Stomach smooth muscle (tissue), 2 donors: ENCODE results near the gene CAMK2D.

ENCODE experiments used
- H3K27ac ChIP-seq: one replicate; pipeline ENCODE4 v1.7.0; 2013; ENCODE audit warnings: mild to moderate bottlenecking, low read length, inconsistent platforms
- H3K27me3 ChIP-seq, 2 donors: one replicate each; pipeline ENCODE4 v1.7.0; 2013; ENCODE audit warnings: low read length in 2 of 2; ENCODE audit not compliant: insufficient read depth in 2 of 2, control insufficient read depth in 1 of 2
- H3K36me3 ChIP-seq, 2 donors: one replicate each; pipeline ENCODE4 v1.7.0; 2013; ENCODE audit warnings: low read length in 2 of 2; ENCODE audit not compliant: control insufficient read depth in 2 of 2, insufficient read depth in 2 of 2
- H3K4me1 ChIP-seq: one replicate; pipeline ENCODE4 v1.7.0; 2013; ENCODE audit warnings: low read length; ENCODE audit not compliant: control insufficient read depth, insufficient read depth
- H3K4me3 ChIP-seq, 2 donors: one replicate each; pipeline ENCODE4 v1.7.0; 2013; ENCODE audit warnings: low read length in 2 of 2
- H3K9ac ChIP-seq, 2 donors: one replicate each; pipeline ENCODE4 v1.7.0; 2013; ENCODE audit warnings: low read length in 2 of 2, mild to moderate bottlenecking in 1 of 2
- H3K9me3 ChIP-seq, 2 donors: one replicate each; pipeline ENCODE4 v1.7.0; 2013; ENCODE audit warnings: low read length in 2 of 2; ENCODE audit not compliant: control insufficient read depth in 2 of 2
- donor health status: healthy.
- donor health status: Pancreatic carcinoma.

The CAMK2D gene

GRCh38 chr4:113572620-113573019 is 188.9 kb downstream of the CAMK2D start:
- Histone ChIP-seq H3K4me1 (no peaks in the 10 kb centered on the region), H3K36me3 (no peaks in the 10 kb centered on the region)

GRCh38 chr4:113566015-113566795 is 195.3 kb downstream of the CAMK2D start:
- Histone ChIP-seq H3K36me3 (no peaks in the 10 kb centered on the region), H3K4me3 (no peak overlapping the region), H3K4me1 (no peaks in the 10 kb centered on the region), H3K27ac (no peak overlapping the region), H3K9ac (no peak overlapping the region), H3K9me3 (no peaks in the 10 kb centered on the region), H3K27me3 (no peaks in the 10 kb centered on the region)

More at GRCh38 chr4:113572620-113573019, 188.9 kb downstream of the CAMK2D start:
- Histone ChIP-seq H3K9me3 (no peaks in the 10 kb centered on the region), H3K27ac (no peak overlapping the region), H3K9ac (no peak overlapping the region), H3K4me3 (no peak overlapping the region), H3K27me3 (no peaks in the 10 kb centered on the region)

GRCh38 chr4:113565702-113566012 is 195.9 kb downstream of the CAMK2D start:
- Histone ChIP-seq H3K27me3 (no peaks in the 10 kb centered on the region), H3K27ac (no peak overlapping the region), H3K36me3 (no peaks in the 10 kb centered on the region), H3K9me3 (no peaks in the 10 kb centered on the region), H3K4me3 (no peak overlapping the region), H3K4me1 (no peaks in the 10 kb centered on the region), H3K9ac (no peak overlapping the region)

- Histone ChIP-seq H3K27ac (no peak overlapping the region), H3K4me3 (no peak overlapping the region), H3K4me1 (no peaks in the 10 kb centered on the region), H3K27me3 (no peaks in the 10 kb centered on the region), H3K36me3 (no peaks in the 10 kb centered on the region), H3K9ac (no peak overlapping the region), H3K9me3 (no peaks in the 10 kb centered on the region)
Measured at GRCh38 chr4:113564493-113564892, 197.0 kb downstream of the CAMK2D start.

- Histone ChIP-seq H3K27ac (no peak overlapping the region), H3K27me3 (no peaks in the 10 kb centered on the region), H3K9me3 (no peaks in the 10 kb centered on the region)
Measured at GRCh38 chr4:113563691-113564378, 197.7 kb downstream of the CAMK2D start.

GRCh38 chr4:113561758-113562157 is 199.8 kb downstream of the CAMK2D start:
- no peak overlapping the region for H3K9ac ChIP-seq
- H3K4me1 ChIP-seq, result no peaks in the 10 kb centered on the region
- H3K4me3 ChIP-seq, result no peak overlapping the region
- H3K36me3 ChIP-seq, result no peaks in the 10 kb centered on the region
- no peaks in the 10 kb centered on the region for H3K27me3 ChIP-seq
- no peaks in the 10 kb centered on the region for H3K9me3 ChIP-seq
- H3K27ac ChIP-seq, result no peak overlapping the region

More at GRCh38 chr4:113563691-113564378, 197.7 kb downstream of the CAMK2D start:
- Histone ChIP-seq H3K4me3 (no peak overlapping the region), H3K36me3 (no peaks in the 10 kb centered on the region), H3K4me1 (no peaks in the 10 kb centered on the region), H3K9ac (no peak overlapping the region)

- Histone ChIP-seq H3K4me1 (no peaks in the 10 kb centered on the region), H3K27ac (no peak overlapping the region)
Measured at GRCh38 chr4:113561092-113561491, 200.4 kb downstream of the CAMK2D start.

GRCh38 chr4:113560579-113560978 is 201.0 kb downstream of the CAMK2D start:
- no peaks in the 10 kb centered on the region for H3K36me3 ChIP-seq
- no peak overlapping the region for H3K4me3 ChIP-seq
- no peak overlapping the region for H3K27ac ChIP-seq
- no peak overlapping the region for H3K9ac ChIP-seq
- H3K27me3 ChIP-seq, result no peaks in the 10 kb centered on the region
- H3K9me3 ChIP-seq, result no peaks in the 10 kb centered on the region
- H3K4me1 ChIP-seq, result no peaks in the 10 kb centered on the region

More at GRCh38 chr4:113561092-113561491, 200.4 kb downstream of the CAMK2D start:
- H3K36me3 ChIP-seq, result no peaks in the 10 kb centered on the region
- no peak overlapping the region for H3K4me3 ChIP-seq
- H3K9ac ChIP-seq, result no peak overlapping the region
- H3K27me3 ChIP-seq, result no peaks in the 10 kb centered on the region
- no peaks in the 10 kb centered on the region for H3K9me3 ChIP-seq

GRCh38 chr4:113559947-113560346 is 201.6 kb downstream of the CAMK2D start:
- Histone ChIP-seq H3K36me3 (no peaks in the 10 kb centered on the region), H3K27ac (no peak overlapping the region), H3K4me1 (no peaks in the 10 kb centered on the region), H3K27me3 (no peaks in the 10 kb centered on the region), H3K9ac (no peak overlapping the region), H3K9me3 (no peaks in the 10 kb centered on the region), H3K4me3 (no peak overlapping the region)

- Histone ChIP-seq H3K27me3 (no peaks in the 10 kb centered on the region), H3K9ac (no peak overlapping the region), H3K4me3 (no peak overlapping the region), H3K27ac (no peak overlapping the region), H3K9me3 (no peaks in the 10 kb centered on the region), H3K36me3 (no peaks in the 10 kb centered on the region), H3K4me1 (no peaks in the 10 kb centered on the region)
Measured at GRCh38 chr4:113556382-113557134, 205.0 kb downstream of the CAMK2D start.
